ENCODE data around the gene AMN. TPM values are rescaled to one million over a fixed set of nuclear protein-coding genes. Genes with fewer than 3 reads are reported as not detected.

Gene AMN
- total RNA-seq, 2 donors from 2014 or later: 2.4 TPM; not detected in 1

DNA sequence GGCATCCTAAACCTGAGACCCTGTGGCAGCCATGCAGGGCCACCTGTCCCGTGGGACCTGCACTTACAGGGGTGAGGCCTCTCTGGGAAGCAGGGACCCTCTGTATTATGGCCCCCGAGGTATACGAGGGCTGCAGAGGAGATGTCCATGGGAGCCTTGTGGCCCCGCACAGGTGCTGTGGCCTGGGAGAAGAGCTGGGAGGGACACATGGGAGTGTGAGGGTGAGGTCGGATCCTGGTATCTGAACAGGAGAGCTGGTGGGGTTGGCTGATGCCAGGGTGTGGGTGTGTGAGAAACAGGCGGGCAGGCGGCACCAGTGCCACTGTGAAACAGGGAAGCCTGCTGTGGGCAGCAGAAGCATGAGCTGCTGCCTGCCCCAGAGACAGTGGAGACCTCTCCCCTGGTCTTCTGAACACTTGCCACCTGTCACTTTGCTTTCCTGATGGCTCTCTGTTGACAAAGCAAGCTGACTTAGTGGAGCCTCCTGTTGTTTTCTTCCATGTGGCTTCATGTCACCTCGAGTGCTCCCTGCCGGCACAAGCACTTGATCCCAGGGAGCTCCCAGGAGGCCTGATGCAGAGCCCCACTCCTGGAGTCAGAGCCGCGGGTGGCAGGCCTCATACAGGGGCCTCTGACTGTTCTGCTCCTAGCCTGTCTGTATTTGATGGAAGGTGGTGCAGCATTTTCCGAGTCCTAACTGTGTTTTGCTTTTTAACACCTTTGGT, 19.8 kb upstream of the AMN start:
- no peak overlapping the region for H3K4me3 ChIP-seq
- TF ChIP-seq CTCF (IDR thresholded peaks at IDR 0.05): no peak
- DNase-seq (ENCODE audit: low spot score) (no peak), ATAC-seq (ENCODE audit: insufficient number of reproducible peaks, low FRiP score, low read depth) (no peak)
- peaks cover 7% of the 10 kb centered on the region for H3K36me3 ChIP-seq
- H3K27ac ChIP-seq: no peak overlapping the region
- no peaks in the 10 kb centered on the region for H3K27me3 ChIP-seq (replicated peaks; ENCODE audit: insufficient read depth)
- no peaks in the 10 kb centered on the region for H3K9me3 ChIP-seq
- H3K4me1 ChIP-seq (ENCODE audit: control insufficient read depth in 1 of 2, low read depth in 2 of 2): no peaks in the 10 kb centered on the region

GRCh38 chr14:102903248-102903888, 19.1 kb upstream of the AMN start:
- Histone ChIP-seq H3K27me3 (replicated peaks; ENCODE audit: insufficient read depth) (no peaks in the 10 kb centered on the region), H3K27ac (no peak overlapping the region), H3K4me1 (ENCODE audit: control insufficient read depth in 1 of 2, low read depth in 2 of 2) (no peaks in the 10 kb centered on the region), H3K4me3 (no peak overlapping the region), H3K36me3 (peaks cover 7% of the 10 kb centered on the region), H3K9me3 (no peaks in the 10 kb centered on the region)
- ATAC-seq (ENCODE audit: insufficient number of reproducible peaks, low FRiP score, low read depth) (no peak), DNase-seq (ENCODE audit: low spot score) (no peak)
- TF ChIP-seq CTCF (IDR thresholded peaks at IDR 0.05): no peak

GRCh38 chr14:102903889-102904512, 18.5 kb upstream of the AMN start:
- TF ChIP-seq CTCF (IDR thresholded peaks at IDR 0.05): no peak
- Histone ChIP-seq H3K27ac (no peak overlapping the region), H3K4me3 (no peak overlapping the region), H3K27me3 (replicated peaks; ENCODE audit: insufficient read depth) (no peaks in the 10 kb centered on the region), H3K36me3 (peaks cover 7% of the 10 kb centered on the region), H3K4me1 (ENCODE audit: control insufficient read depth in 1 of 2, low read depth in 2 of 2) (no peaks in the 10 kb centered on the region), H3K9me3 (no peaks in the 10 kb centered on the region)
- no peak for DNase-seq (ENCODE audit: low spot score)
- no peak for ATAC-seq (ENCODE audit: insufficient number of reproducible peaks, low FRiP score, low read depth)

DNA sequence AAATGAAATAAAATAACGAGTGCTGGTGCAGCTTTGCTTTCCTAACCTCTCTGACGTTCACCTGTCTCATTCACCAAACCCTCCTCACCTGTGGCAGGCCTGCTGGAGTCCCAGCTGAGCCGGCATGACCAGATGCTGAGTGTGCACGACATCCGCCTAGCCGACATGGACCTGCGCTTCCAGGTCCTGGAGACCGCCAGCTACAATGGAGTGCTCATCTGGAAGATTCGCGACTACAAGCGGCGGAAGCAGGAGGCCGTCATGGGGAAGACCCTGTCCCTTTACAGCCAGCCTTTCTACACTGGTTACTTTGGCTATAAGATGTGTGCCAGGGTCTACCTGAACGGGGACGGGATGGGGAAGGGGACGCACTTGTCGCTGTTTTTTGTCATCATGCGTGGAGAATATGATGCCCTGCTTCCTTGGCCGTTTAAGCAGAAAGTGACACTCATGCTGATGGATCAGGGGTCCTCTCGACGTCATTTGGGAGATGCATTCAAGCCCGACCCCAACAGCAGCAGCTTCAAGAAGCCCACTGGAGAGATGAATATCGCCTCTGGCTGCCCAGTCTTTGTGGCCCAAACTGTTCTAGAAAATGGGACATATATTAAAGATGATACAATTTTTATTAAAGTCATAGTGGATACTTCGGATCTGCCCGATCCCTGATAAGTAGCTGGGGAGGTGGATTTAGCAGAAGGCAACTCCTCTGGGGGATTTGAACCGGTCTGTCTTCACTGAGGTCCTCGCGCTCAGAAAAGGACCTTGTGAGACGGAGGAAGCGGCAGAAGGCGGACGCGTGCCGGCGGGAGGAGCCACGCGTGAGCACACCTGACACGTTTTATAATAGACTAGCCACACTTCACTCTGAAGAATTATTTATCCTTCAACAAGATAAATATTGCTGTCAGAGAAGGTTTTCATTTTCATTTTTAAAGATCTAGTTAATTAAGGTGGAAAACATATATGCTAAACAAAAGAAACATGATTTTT, 17.1 kb upstream of the AMN start:
- Histone ChIP-seq H3K27me3 (replicated peaks; ENCODE audit: insufficient read depth) (no peaks in the 10 kb centered on the region), H3K4me3 (no peak overlapping the region), H3K9me3 (no peaks in the 10 kb centered on the region), H3K27ac (no peak overlapping the region), H3K4me1 (ENCODE audit: control insufficient read depth in 1 of 2, low read depth in 2 of 2) (no peaks in the 10 kb centered on the region), H3K36me3 (peaks cover 7% of the 10 kb centered on the region)
- ATAC-seq (ENCODE audit: insufficient number of reproducible peaks, low FRiP score, low read depth) (no peak), DNase-seq (ENCODE audit: low spot score) (no peak)
- no peak for TF ChIP-seq CTCF (IDR thresholded peaks at IDR 0.05)
